Neural crest cell (in vitro differentiated cells): ENCODE measurements around the gene NISCH. TPM values are rescaled to one million over a fixed set of nuclear protein-coding genes. Genes with fewer than 3 reads are reported as not detected.

Experiments used
- DNase-seq: peaks from one replicate; pipeline ENCODE4 v3.0.0; 2021; ENCODE audit warnings: low read depth, mixed read lengths, low spot score
- H3K27ac Mint-ChIP-seq: one replicate; pipeline ENCODE4 v1.8.0; 2021; ENCODE audit warnings: mild to moderate bottlenecking, mixed read lengths; ENCODE audit not compliant: unreplicated experiment
- H3K27me3 Mint-ChIP-seq: 2 replicates; pipeline ENCODE4 v1.8.0; 2021; ENCODE audit warnings: low read depth, mild to moderate bottlenecking, mixed read lengths
- H3K36me3 Mint-ChIP-seq: 2 replicates; pipeline ENCODE4 v1.8.0; 2021; ENCODE audit warnings: low read depth, mild to moderate bottlenecking, mixed read lengths
- H3K4me1 Mint-ChIP-seq: 2 replicates; pipeline ENCODE4 v1.8.0; 2021; ENCODE audit warnings: mixed read lengths
- H3K4me3 Mint-ChIP-seq: one replicate; pipeline ENCODE4 v1.8.0; 2021; ENCODE audit warnings: mild to moderate bottlenecking, mixed read lengths
- H3K9me3 Mint-ChIP-seq: 2 replicates; pipeline ENCODE4 v1.8.0; 2021; ENCODE audit warnings: mixed read lengths
- total RNA-seq: library from RNA; stranded (reverse); gene quantifications from 2 replicates; pipeline ENCODE4 v1.2.1, GENCODE V29; 2021
- TF ChIP-seq, protein P1 (sequence below): fragments of 200-600 bp; sonication (generic); conservative IDR thresholded peaks from 2 replicates; pipeline ENCODE4 v1.5.0; 2021; ENCODE audit warnings: antibody characterized with exemption, mild to moderate bottlenecking

The NISCH gene
- total RNA-seq, 1 donor from 2014 or later, result 161 TPM

DNA sequence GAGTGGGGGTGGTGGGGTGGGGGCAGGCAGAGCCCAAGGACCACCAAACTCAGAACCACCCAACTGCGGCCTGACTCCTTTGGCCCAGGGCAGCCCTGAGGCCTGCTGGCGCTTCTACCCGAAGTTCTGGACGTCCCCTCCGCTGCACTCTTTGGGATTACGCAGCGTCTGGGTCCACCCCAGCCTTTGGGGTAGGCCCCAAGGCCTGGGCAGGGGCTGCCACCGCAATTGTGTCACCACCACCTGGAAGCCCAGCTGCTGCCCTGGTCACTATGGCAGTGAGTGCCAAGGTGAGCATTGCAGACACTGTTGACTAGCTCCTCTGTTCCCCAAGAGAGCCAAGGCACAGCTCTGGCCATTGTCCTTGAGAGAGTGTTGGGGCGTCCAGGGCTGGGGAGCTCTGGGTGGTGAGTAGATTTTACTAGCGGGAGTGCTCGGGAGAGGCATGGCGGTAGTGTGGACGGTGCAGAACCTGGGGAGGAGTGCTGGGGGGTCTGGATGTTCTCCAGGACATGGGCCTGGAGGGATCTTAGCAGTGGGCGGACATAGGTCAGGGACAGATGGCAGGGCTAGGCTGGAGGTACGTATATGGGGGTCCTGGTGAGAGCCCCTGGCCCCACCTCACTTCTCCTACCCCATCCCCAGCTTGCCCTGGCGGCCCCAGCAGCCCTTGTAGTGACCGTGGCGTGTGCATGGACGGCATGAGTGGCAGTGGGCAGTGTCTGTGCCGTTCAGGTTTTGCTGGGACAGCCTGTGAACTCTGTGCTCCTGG, 65.5 kb downstream of the NISCH start:
- no peak overlapping the region for H3K27ac Mint-ChIP-seq
- peaks cover 6% of the 10 kb centered on the region for H3K36me3 Mint-ChIP-seq
- H3K9me3 Mint-ChIP-seq, result no peaks in the 10 kb centered on the region
- H3K27me3 Mint-ChIP-seq, result no peaks in the 10 kb centered on the region
- H3K4me1 Mint-ChIP-seq, result no peaks in the 10 kb centered on the region
- TF ChIP-seq, protein P1, sequence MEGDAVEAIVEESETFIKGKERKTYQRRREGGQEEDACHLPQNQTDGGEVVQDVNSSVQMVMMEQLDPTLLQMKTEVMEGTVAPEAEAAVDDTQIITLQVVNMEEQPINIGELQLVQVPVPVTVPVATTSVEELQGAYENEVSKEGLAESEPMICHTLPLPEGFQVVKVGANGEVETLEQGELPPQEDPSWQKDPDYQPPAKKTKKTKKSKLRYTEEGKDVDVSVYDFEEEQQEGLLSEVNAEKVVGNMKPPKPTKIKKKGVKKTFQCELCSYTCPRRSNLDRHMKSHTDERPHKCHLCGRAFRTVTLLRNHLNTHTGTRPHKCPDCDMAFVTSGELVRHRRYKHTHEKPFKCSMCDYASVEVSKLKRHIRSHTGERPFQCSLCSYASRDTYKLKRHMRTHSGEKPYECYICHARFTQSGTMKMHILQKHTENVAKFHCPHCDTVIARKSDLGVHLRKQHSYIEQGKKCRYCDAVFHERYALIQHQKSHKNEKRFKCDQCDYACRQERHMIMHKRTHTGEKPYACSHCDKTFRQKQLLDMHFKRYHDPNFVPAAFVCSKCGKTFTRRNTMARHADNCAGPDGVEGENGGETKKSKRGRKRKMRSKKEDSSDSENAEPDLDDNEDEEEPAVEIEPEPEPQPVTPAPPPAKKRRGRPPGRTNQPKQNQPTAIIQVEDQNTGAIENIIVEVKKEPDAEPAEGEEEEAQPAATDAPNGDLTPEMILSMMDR, result no peak
- H3K4me3 Mint-ChIP-seq, result peak overlapping the region; percentile 68
- DNase-seq, result no peak

DNA sequence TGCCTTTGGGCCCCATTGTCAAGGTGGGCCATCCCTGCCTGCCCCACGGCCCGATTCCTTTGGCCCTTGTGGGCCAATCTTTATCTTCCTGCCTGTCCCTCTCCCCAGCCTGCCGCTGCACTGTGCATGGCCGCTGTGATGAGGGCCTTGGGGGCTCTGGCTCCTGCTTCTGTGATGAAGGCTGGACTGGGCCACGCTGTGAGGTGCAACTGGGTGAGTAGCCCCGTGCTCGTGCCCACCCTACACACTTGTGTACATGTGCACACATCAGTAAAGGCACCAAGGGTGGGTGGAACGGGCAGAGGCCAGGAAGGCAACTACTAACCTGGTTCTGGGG, 66.1 kb downstream of the NISCH start:
- no peaks in the 10 kb centered on the region for H3K27me3 Mint-ChIP-seq
- no peak overlapping the region for H3K27ac Mint-ChIP-seq
- peaks cover 8% of the 10 kb centered on the region for H3K36me3 Mint-ChIP-seq
- no peaks in the 10 kb centered on the region for H3K9me3 Mint-ChIP-seq
- H3K4me1 Mint-ChIP-seq, result peaks cover 2% of the 10 kb centered on the region
- TF ChIP-seq, protein P1, result no peak
- no peak for DNase-seq
- no peak overlapping the region for H3K4me3 Mint-ChIP-seq

DNA sequence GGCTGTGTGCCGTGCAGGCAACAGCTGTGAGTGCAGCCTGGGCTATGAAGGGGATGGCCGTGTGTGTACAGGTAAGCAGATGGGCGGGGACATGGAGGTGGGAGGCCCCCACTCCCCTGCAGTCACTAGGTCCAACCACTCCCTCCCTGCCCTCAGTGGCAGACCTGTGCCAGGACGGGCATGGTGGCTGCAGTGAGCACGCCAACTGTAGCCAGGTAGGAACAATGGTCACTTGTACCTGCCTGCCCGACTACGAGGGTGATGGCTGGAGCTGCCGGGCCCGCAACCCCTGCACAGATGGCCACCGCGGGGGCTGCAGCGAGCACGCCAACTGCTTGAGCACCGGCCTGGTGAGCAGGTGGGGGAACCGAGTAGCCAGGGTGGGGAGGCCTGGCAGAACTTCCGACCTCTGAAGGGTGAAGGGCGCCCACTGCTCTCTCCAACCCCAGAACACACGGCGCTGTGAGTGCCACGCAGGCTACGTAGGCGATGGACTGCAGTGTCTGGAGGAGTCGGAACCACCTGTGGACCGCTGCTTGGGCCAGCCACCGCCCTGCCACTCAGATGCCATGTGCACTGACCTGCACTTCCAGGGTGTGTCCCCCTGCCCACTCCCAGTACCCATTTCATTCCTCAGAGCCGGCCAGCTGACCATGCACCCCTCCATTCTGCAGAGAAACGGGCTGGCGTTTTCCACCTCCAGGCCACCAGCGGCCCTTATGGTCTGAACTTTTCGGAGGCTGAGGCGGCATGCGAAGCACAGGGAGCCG, 66.7 kb downstream of the NISCH start:
- Mint-ChIP-seq H3K4me1 (peaks cover 7% of the 10 kb centered on the region), H3K36me3 (peaks cover 10% of the 10 kb centered on the region), H3K9me3 (no peaks in the 10 kb centered on the region), H3K4me3 (no peak overlapping the region), H3K27me3 (no peaks in the 10 kb centered on the region), H3K27ac (no peak overlapping the region)
- DNase-seq, result no peak
- TF ChIP-seq, protein P1, result no peak

DNA sequence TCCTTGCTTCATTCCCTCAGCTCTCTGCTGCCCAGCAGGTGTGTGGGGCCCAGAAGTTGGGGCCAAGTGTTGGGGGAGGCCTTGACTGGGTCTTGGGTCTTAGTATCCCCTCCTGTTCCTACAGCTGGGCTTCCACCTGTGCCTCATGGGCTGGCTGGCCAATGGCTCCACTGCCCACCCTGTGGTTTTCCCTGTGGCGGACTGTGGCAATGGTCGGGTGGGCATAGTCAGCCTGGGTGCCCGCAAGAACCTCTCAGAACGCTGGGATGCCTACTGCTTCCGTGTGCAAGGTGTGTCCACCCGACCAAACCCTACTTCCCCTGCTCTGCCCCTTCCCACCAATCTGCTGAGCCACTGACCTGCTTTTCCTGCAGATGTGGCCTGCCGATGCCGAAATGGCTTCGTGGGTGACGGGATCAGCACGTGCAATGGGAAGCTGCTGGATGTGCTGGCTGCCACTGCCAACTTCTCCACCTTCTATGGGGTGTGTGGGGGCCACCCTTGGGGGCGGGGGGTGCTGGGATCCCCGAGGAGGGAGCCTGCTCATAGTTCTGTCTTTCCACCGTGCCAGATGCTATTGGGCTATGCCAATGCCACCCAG, 67.3 kb downstream of the NISCH start:
- Mint-ChIP-seq H3K27me3 (no peaks in the 10 kb centered on the region), H3K4me1 (peaks cover 13% of the 10 kb centered on the region), H3K27ac (no peak overlapping the region), H3K9me3 (no peaks in the 10 kb centered on the region), H3K36me3 (peaks cover 10% of the 10 kb centered on the region), H3K4me3 (no peak overlapping the region)
- no peak for DNase-seq
- TF ChIP-seq, protein P1, result no peak

DNA sequence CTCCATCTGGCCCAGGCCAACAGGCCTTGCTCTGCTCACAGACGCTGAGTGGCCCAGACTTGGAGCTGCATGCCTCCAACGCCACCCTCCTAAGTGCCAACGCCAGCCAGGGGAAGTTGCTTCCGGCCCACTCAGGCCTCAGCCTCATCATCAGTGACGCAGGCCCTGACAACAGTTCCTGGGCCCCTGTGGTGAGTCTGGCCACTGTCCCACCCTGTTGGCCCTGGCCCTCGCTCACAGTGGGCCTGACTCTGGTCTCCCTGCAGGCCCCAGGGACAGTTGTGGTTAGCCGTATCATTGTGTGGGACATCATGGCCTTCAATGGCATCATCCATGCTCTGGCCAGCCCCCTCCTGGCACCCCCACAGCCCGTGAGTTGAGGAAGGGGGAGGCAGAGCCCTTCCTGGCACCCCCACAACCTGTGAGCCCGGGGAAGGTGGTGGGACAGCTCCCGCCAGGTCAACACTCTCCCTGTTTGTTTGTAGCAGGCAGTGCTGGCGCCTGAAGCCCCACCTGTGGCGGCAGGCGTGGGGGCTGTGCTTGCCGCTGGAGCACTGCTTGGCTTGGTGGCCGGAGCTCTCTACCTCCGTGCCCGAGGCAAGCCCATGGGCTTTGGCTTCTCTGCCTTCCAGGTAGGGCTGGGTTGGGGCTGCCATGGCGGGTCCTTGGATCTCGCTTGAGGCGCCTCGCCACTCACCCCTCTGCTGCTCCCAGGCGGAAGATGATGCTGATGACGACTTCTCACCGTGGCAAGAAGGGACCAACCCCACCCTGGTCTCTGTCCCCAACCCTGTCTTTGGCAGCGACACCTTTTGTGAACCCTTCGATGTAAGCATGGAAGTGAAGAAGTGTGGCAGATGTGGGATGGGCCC, 68.2 kb downstream of the NISCH start:
- Mint-ChIP-seq H3K4me1 (peaks cover 13% of the 10 kb centered on the region), H3K27ac (no peak overlapping the region), H3K9me3 (no peaks in the 10 kb centered on the region), H3K4me3 (no peak overlapping the region), H3K36me3 (peaks cover 10% of the 10 kb centered on the region), H3K27me3 (no peaks in the 10 kb centered on the region)
- TF ChIP-seq, protein P1, result no peak
- DNase-seq, result no peak
